Choroid plexus epithelial cell (primary cell): ENCODE measurements around the gene FAHD2A.
"Not testable (repeated sequence)": the region's sequence is repeated elsewhere in the genome, so short reads cannot be mapped to it uniquely, and the experiment has no call there.

Experiments used
- DNase-seq: peaks from one replicate; pipeline ENCODE4 v3.0.0-alpha.2; 2010; ENCODE audit warnings: low read depth
- H3K4me3 ChIP-seq: 2 replicates; pipeline ENCODE4 v1.5.1; 2011; ENCODE audit warnings: low read depth, mild to moderate bottlenecking, control low read depth, low read length, moderate library complexity
- TF ChIP-seq, protein P1 (sequence below): conservative IDR thresholded peaks from 2 replicates; pipeline ENCODE4 v1.5.1; 2011; ENCODE audit warnings: low read depth, mild to moderate bottlenecking, control low read depth, inconsistent platforms, low read length, moderate library complexity

The FAHD2A gene

DNA sequence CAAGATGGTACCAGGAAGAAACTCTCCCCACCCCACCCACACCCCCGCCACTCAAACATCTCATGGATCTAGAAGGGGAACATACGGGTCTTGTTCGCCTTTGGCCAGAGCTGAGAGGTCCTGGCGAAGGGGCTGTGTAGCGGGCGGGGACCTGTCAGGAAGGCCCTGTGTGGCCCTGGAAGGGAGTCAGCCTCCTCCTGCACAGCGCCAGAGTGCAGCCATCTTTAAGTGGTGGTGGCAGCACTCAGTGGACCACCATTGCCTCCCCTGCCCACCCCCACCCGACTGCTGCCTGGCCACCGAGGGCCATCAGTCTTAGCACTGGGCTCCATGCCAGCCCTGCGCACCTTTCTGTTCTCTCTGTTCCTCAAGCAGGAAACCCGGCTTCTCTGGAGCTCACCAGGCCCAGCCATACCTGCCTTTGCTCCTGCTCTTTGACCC, 11.6 kb upstream of the FAHD2A start:
- TF ChIP-seq, protein P1, sequence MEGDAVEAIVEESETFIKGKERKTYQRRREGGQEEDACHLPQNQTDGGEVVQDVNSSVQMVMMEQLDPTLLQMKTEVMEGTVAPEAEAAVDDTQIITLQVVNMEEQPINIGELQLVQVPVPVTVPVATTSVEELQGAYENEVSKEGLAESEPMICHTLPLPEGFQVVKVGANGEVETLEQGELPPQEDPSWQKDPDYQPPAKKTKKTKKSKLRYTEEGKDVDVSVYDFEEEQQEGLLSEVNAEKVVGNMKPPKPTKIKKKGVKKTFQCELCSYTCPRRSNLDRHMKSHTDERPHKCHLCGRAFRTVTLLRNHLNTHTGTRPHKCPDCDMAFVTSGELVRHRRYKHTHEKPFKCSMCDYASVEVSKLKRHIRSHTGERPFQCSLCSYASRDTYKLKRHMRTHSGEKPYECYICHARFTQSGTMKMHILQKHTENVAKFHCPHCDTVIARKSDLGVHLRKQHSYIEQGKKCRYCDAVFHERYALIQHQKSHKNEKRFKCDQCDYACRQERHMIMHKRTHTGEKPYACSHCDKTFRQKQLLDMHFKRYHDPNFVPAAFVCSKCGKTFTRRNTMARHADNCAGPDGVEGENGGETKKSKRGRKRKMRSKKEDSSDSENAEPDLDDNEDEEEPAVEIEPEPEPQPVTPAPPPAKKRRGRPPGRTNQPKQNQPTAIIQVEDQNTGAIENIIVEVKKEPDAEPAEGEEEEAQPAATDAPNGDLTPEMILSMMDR: no peak
- no peak overlapping the region for H3K4me3 ChIP-seq
- no peak for DNase-seq

DNA sequence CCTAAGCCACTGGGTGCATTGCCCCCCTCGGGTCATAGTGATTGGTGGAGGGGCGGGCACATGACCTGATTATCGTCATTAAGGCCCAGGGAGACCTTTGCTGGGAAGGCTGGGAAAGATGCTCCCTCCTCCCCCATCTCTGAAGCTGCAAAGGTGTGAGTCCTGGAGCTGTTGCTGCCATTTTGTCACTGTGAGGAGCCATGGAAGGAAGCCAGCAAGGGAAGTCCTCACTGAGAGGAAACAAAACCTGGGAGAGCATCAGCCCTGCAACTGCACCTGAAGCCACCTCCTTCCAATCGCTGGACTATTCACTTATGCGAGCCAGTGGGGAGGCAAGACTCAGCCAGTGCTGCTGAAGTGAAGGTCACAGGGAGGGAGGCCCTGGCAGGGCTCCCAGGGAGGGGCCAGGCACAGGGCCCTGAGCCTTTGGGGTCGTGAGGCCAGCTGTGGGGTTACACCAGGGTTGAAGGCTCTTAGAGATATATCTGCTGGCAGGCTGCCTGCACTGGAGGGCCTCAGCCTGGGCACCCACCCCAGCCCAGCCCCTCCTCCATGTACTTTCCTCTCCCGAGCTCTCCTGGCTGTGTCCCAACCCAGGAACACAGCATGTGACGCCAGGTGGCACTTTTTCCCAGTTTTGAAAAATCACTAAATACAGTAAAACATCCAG, 10.7 kb upstream of the FAHD2A start:
- TF ChIP-seq, protein P1: no peak
- no peak overlapping the region for H3K4me3 ChIP-seq
- DNase-seq: no peak

DNA sequence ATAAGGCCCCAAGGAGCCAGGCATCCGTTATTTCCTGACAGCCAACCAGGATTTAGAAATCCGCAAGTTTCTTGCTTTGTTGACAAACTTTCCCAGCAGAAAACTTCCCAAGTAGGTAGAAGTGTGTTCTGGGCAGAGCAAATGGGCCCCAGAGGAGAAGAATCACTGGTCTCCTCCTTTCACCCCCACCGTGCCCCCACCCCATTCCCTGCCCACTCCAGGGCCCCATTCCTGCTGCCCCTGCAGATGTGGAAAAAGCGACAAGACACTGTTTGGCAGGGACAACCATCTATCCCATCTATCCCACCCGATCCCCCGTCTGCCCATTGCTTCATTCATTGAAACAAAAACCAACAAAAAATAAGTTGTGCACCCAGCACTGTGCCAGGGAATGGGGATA, 10.2 kb upstream of the FAHD2A start:
- TF ChIP-seq, protein P1: no peak
- no peak for DNase-seq
- H3K4me3 ChIP-seq: no peak overlapping the region

DNA sequence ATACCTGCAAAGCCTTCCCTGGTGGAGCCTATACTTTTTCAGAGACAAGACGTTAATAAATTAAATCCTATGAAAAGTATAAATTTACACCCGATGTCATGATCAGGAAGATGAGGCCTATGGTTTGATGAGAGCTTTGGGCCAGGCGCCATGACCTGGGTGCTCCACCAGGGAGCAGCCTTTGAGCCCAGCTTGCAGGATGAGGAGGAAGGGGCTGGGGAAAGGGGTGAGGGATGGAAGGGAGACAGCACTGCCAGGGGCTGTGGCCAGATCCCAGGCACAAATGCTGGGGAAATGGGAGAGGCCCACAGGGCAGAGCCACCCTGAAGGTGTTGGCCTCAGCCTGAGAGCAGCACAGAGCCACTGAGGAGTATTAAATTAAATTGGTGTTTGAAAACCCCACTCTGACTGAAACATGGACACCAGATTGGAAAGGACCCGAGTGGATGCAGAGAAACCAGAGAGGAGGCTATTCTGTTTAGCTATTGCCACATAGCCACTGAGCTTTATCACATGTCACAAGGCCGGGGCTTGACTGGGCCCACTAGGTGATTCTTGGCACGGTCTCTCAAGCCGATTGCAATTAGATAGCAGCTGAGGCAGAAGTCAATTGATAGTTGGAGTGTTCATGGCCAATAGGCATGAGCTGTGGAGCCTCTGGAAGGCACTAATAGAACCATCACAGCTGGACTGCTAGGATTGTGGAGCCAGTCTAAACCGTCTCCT, 9.6 kb upstream of the FAHD2A start:
- TF ChIP-seq, protein P1: peak; percentile 30
- H3K4me3 ChIP-seq: no peak overlapping the region
- DNase-seq: no peak

DNA sequence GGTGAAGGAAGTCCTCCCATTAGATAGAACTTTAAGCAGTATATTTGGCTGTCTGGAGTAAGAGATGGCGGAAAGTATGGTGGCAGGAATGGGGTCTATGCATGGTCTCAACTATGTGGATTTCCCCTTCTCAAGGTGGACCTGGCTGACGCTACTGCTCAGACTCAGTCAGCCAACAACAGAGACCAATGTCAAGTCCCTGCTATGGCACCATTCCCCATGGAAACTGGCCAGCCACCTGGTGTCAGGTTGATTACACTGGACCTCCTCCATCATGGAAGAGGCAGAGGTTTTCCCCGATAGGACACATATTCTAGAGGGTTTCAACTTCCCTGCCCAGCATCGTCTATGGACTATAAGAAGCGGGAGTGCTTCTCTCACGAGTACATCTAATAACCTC, 8.6 kb upstream of the FAHD2A start:
- DNase-seq: no peak
- TF ChIP-seq, protein P1: no peak
- no peak overlapping the region for H3K4me3 ChIP-seq

DNA sequence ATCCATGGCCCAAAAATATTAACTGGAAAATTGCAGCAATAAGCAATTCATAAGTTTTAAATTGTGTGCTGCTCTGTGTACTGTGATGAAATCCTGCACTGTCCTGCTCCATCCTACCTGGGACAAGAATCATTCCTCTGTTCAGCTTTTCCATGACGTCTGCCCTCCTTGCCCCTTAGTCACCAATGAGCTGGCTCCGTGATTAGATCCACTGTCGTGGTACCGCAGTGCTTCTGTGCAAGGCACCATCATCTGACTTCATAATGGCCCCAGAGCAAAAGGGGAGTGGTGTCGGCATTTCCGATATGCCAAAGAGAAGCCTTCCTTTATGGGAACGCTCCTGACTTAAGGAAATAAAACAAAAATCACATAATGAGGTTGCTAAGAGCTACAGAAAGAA, 3.4 kb upstream of the FAHD2A start:
- H3K4me3 ChIP-seq: no peak overlapping the region
- TF ChIP-seq, protein P1: no peak
- DNase-seq: no peak

DNA sequence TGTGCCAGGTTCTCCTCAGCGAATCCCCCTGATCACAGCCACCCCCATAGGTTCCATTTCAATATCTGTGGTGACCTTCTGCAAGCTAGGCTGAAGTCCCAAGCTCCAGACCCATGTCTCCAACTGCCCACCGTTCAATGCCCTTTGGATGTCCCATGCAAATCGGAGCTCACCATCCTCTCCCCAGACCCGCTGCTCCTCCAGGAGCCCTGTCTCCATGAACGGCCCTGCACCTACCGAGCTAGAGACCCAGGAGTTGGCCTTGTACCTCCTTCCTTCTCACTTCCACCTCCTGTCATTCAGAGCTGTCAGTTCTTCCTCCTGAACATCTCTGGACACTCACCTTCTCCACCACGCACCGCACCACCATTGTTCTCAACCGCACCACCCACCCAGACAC, 1.0 kb upstream of the FAHD2A start:
- TF ChIP-seq, protein P1: no peak
- H3K4me3 ChIP-seq: no peak overlapping the region
- no peak for DNase-seq

DNA sequence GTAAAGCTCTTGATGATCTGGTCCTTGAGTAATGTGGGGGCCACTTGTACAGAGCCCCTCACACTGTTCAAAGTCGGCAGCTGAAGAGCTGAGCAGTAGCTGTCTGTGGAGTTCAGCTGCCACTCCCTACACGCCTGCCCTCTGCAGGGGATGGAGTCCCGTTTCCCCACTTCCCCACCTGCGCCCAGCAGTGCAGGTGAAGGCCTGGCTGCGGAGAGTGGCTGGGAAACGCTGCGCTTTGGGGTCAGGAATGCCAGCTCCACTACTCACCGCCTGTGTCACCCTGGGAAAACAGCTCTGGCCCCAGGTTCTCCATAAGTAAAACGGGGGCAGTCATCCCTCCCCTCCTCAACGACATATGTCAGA, 521 bp upstream of the FAHD2A start:
- not testable (repeated sequence) for DNase-seq
- H3K4me3 ChIP-seq: peak overlapping the region; percentile 98
